Endothelial cell (in vitro differentiated cells): ENCODE measurements around the gene BMP4. TPM values are rescaled to one million over a fixed set of nuclear protein-coding genes. Genes with fewer than 3 reads are reported as not detected.

Experiments
- DNase-seq: peaks from one replicate; pipeline ENCODE4 v3.0.0; 2021; ENCODE audit warnings: low spot score
- H3K27ac Mint-ChIP-seq: one replicate; pipeline ENCODE4 v1.8.0; 2021; ENCODE audit warnings: mixed read lengths, inconsistent platforms; ENCODE audit not compliant: unreplicated experiment
- H3K27me3 Mint-ChIP-seq: one replicate; pipeline ENCODE4 v1.8.0; 2021; ENCODE audit warnings: mild to moderate bottlenecking, moderate library complexity, mixed read lengths, inconsistent platforms; ENCODE audit not compliant: unreplicated experiment
- H3K36me3 Mint-ChIP-seq: one replicate; pipeline ENCODE4 v1.8.0; 2021; ENCODE audit warnings: mild to moderate bottlenecking, low read depth, mixed read lengths, inconsistent platforms; ENCODE audit not compliant: unreplicated experiment
- H3K4me1 Mint-ChIP-seq: one replicate; pipeline ENCODE4 v1.8.0; 2021; ENCODE audit warnings: mild to moderate bottlenecking, mixed read lengths, inconsistent platforms; ENCODE audit not compliant: unreplicated experiment
- H3K4me3 Mint-ChIP-seq: one replicate; pipeline ENCODE4 v1.8.0; 2021; ENCODE audit warnings: mild to moderate bottlenecking, mixed read lengths, inconsistent platforms; ENCODE audit not compliant: unreplicated experiment
- H3K9me3 Mint-ChIP-seq: one replicate; pipeline ENCODE4 v1.8.0; 2021; ENCODE audit warnings: mixed read lengths, inconsistent platforms; ENCODE audit not compliant: unreplicated experiment
- CTCF ChIP-seq: fragments of 200-600 bp; sonication (generic); IDR thresholded peaks from one replicate; pipeline ENCODE4 v1.5.0; 2021; ENCODE audit warnings: antibody characterized with exemption; ENCODE audit not compliant: unreplicated experiment
- total RNA-seq: library from RNA; stranded (reverse); fragmentation: NEBNext Ultra II Directional; extraction: Animal tissue kit (Norgen Biotek cat#: 25700); gene quantifications from one replicate; pipeline ENCODE4 v1.2.1, GENCODE V29; 2021; ENCODE audit not compliant: unreplicated experiment

BMP4 gene
- total RNA-seq, 1 donor from 2014 or later = 101 TPM

DNA sequence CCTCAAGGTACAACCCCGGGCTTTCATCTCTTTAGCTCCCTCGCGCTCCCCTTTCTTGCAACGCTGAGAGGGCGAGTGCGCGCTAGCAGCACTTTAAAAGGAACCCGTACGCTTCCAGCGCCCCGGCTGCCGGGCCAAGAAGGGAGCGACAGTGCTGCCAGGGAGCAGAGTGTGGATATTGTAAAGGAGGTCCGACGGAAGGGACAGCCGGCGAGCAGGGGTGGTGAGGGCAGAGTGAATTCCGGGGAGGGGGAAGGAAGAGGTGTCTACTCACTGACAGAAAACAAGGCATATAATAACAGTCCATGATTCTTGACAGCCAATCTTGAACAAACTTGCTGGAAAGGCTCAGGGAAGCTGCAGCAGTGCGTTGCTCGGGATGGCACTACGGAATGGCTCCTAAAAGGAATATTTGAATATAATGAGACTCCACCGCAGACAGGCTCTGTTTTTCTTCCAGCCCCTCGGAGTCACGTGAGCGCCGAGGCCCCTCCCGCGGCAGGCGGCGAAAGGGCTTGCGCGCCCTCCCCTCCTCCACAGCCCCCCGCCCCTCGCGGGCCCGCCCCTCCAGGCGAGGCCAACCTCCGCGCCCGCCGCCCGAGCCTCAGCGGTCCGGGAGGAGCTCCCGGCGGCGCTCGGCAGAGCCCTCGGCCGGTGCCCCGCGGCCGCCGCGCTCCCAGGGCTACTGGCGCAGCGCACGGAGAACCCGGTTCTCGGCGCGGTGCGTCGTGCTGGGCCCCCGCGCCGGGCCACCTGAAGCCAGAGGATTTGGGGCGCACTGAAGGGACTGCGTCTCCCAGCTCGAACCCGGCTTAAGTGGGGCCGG is 3.4 kb downstream of the BMP4 start:
- Mint-ChIP-seq H3K9me3 (no peaks in the 10 kb centered on the region), H3K27me3 (peaks cover 30% of the 10 kb centered on the region), H3K36me3 (peaks cover 59% of the 10 kb centered on the region), H3K27ac (peak overlapping the region; percentile 96), H3K4me3 (peak overlapping the region; percentile 99), H3K4me1 (peaks cover 58% of the 10 kb centered on the region)
- TF ChIP-seq CTCF = no peak
- DNase-seq = peak; percentile 91

GRCh38 chr14:53952533-53952932 is 4.1 kb downstream of the BMP4 start:
- H3K27ac Mint-ChIP-seq = peak overlapping the region; percentile 78
- peaks cover 59% of the 10 kb centered on the region for H3K36me3 Mint-ChIP-seq
- H3K4me3 Mint-ChIP-seq = peak overlapping the region; percentile 96
- no peak for TF ChIP-seq CTCF
- peaks cover 54% of the 10 kb centered on the region for H3K4me1 Mint-ChIP-seq
- H3K27me3 Mint-ChIP-seq = peaks cover 29% of the 10 kb centered on the region
- DNase-seq = no peak
- no peaks in the 10 kb centered on the region for H3K9me3 Mint-ChIP-seq

GRCh38 chr14:53951627-53952303 is 4.9 kb downstream of the BMP4 start:
- Mint-ChIP-seq H3K4me3 (peak overlapping the region; percentile 96), H3K9me3 (no peaks in the 10 kb centered on the region), H3K4me1 (peaks cover 51% of the 10 kb centered on the region), H3K36me3 (peaks cover 59% of the 10 kb centered on the region), H3K27me3 (peaks cover 28% of the 10 kb centered on the region), H3K27ac (peak overlapping the region; percentile 48)
- DNase-seq = no peak
- TF ChIP-seq CTCF = no peak

DNA sequence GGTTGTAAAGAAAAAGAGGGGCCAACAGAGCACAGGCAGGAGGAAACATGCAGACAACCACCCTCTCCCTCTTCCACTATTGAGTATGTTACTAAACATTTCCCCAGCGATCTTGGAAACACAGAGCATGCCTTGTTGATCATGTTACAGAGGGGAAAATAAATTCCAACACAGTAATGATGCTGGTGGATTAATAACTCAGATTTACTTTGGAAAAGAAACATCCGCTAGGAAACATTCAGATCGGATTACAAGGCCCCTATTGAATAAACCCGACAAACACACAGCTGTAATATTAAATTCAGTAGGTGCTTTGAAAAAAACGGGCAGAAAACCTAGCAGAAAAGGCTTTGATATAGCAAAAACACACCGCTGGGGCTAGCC is 5.4 kb downstream of the BMP4 start:
- peak overlapping the region; percentile 96 for H3K4me3 Mint-ChIP-seq
- no peak for TF ChIP-seq CTCF
- peaks cover 27% of the 10 kb centered on the region for H3K27me3 Mint-ChIP-seq
- peaks cover 59% of the 10 kb centered on the region for H3K36me3 Mint-ChIP-seq
- DNase-seq = no peak
- peaks cover 51% of the 10 kb centered on the region for H3K4me1 Mint-ChIP-seq
- H3K27ac Mint-ChIP-seq = no peak overlapping the region
- no peaks in the 10 kb centered on the region for H3K9me3 Mint-ChIP-seq
